ENCODE results near the gene HTATIP2. TPM values are rescaled to one million over a fixed set of nuclear protein-coding genes. Genes with fewer than 3 reads are reported as not detected.

The HTATIP2 gene
- 28.4 and 30.6 TPM in 2 replicates for total RNA-seq

GRCh38 chr11:20363500-20364340 lies at the start of gene HTATIP2:
Gene HTATIP2, plus strand, starts transcription at chr11:20363714. Its CDS starts 524 bp downstream, at chr11:20364238.

GRCh38 chr11:20387261-20388095 lies 24.0 kb downstream of the HTATIP2 start, which contains the start of gene PRMT3:
Gene PRMT3, plus strand, starts transcription at chr11:20387716. Its CDS starts 31 bp downstream, at chr11:20387747.

Other genes with a start within 250 kb of the HTATIP2 start
- gene DBX1, start 203.2 kb upstream of the HTATIP2 start, total RNA-seq: not detected in 2 replicates
- 15.1 and 19.3 TPM in 2 replicates for gene PRMT3, start 24.0 kb downstream of the HTATIP2 start, total RNA-seq
- not detected in 2 replicates for gene SLC6A5, start 235.9 kb downstream of the HTATIP2 start, total RNA-seq